GM12878 (cell line): ENCODE data around the gene TUT1. TPM values are rescaled to one million over a fixed set of nuclear protein-coding genes. Genes with fewer than 3 reads are reported as not detected.

Source experiments
- BHLHE40 ChIP-seq, 2 experiments: fragments of 450-650 bp in 1 of 2; IDR thresholded peaks; 2 replicates each; pipeline ENCODE4 v1.6.1; 2011 to 2017; ENCODE audit warnings: low read depth in 2 of 2, borderline replicate concordance in 1 of 2, improper control_type of control experiment in 1 of 2, low read length in 1 of 2, mild to moderate bottlenecking in 1 of 2
- GATAD2B ChIP-seq: fragments of 450-650 bp; conservative IDR thresholded peaks from 2 replicates; pipeline ENCODE4 v1.6.1; 2017; ENCODE audit warnings: low read depth, mild to moderate bottlenecking, moderate library complexity
- HDAC2 ChIP-seq: fragments of 200-600 bp; sonication (generic); IDR thresholded peaks from 2 replicates; pipeline ENCODE4 v1.6.1; 2017
- IKZF1 ChIP-seq: fragments of 450-650 bp; conservative IDR thresholded peaks from 2 replicates; pipeline ENCODE4 v1.6.1; 2017; ENCODE audit warnings: antibody characterized with exemption, mild to moderate bottlenecking
- MXI1 ChIP-seq: fragments of 150-350 bp; IDR thresholded peaks from 2 replicates; pipeline ENCODE4 v1.6.1; 2011; ENCODE audit warnings: low read depth, mild to moderate bottlenecking, inconsistent platforms, low read length, improper control_type of control experiment
- NFYA ChIP-seq: IDR thresholded peaks from 2 replicates; pipeline ENCODE4 v1.6.1; 2011; ENCODE audit warnings: low read depth, mild to moderate bottlenecking, low read length, improper control_type of control experiment, borderline replicate concordance
- ZNF274 ChIP-seq: IDR thresholded peaks from one replicate; pipeline ENCODE4 v1.8.0; 2011; ENCODE audit not compliant: insufficient read length, insufficient read depth
- polyA plus RNA-seq, 11 experiments: library from polyadenylated mRNA; depleted of rRNA in 4 of 11; unstranded in 6 of 11; stranded (reverse) in 5 of 11; fragments of >200 nt; fragmentation: Nextera tagmentation in 4 of 11; fragmentation: Illumina TruSeq in 1 of 11; extraction: Ambion mirVana in 4 of 11; extraction: Trizol in 1 of 11; gene quantifications; 1 replicate in 1 of 11; 2 replicates in 10 of 11; pipeline versions ENCODE4 v1.2.1 to v1.2.3, GENCODE V29; 2011 to 2016; ENCODE audit warnings: inconsistent platforms in 2 of 11, missing spikeins in 2 of 11, low read depth in 1 of 11
- total RNA-seq, 4 experiments: library from RNA; depleted of rRNA in 3 of 4; stranded (reverse); fragments of >200 nt in 3 of 4; fragmentation: Illumina TruSeq in 1 of 4; extraction: Trizol in 1 of 4; gene quantifications; 2 replicates each; pipeline versions ENCODE4 v1.2.1 to v1.2.3, GENCODE V29; 2013 to 2021
- TF ChIP-seq, protein P1 (sequence below): IDR thresholded peaks from 2 replicates; pipeline ENCODE4 v1.6.1; 2012; ENCODE audit warnings: improper control_type of control experiment, low read depth, low read length; ENCODE audit not compliant: insufficient replicate concordance
- TF ChIP-seq, protein P2 (sequence below): fragments of 450-650 bp; conservative IDR thresholded peaks from 2 replicates; pipeline ENCODE4 v1.6.1; 2017; ENCODE audit warnings: mild to moderate bottlenecking, moderate library complexity
- TF ChIP-seq, protein P3 (sequence below), 3 experiments: IDR thresholded peaks in 2 of 3; conservative IDR thresholded peaks in 1 of 3; 2 replicates each; pipeline ENCODE4 v1.5.1; 2011; ENCODE audit warnings: low read depth in 3 of 3, low read length in 3 of 3, mild to moderate bottlenecking in 3 of 3, control low read depth in 2 of 3, moderate library complexity in 2 of 3, inconsistent platforms in 1 of 3, mixed read lengths in 1 of 3; ENCODE audit not compliant: control insufficient read depth in 2 of 3, insufficient read depth in 1 of 3; ENCODE audit errors: extremely low read depth in 1 of 3
- TF ChIP-seq, protein P4 (sequence below): fragments of 450-650 bp; IDR thresholded peaks from 2 replicates; pipeline ENCODE4 v1.6.1; 2016; ENCODE audit warnings: mild to moderate bottlenecking, moderate library complexity, borderline replicate concordance
- TF ChIP-seq, protein P5 (sequence below): fragments of 450-650 bp; IDR thresholded peaks from 2 replicates; pipeline ENCODE4 v1.6.1; 2017; ENCODE audit warnings: borderline replicate concordance

Gene TUT1
- total and polyA plus RNA-seq, 10 of the 15 experiments (the other 5 are each of a cell fraction or from before 2014, with no cell fraction given) = 1.1 to 29.9 (median 16.2) TPM

DNA sequence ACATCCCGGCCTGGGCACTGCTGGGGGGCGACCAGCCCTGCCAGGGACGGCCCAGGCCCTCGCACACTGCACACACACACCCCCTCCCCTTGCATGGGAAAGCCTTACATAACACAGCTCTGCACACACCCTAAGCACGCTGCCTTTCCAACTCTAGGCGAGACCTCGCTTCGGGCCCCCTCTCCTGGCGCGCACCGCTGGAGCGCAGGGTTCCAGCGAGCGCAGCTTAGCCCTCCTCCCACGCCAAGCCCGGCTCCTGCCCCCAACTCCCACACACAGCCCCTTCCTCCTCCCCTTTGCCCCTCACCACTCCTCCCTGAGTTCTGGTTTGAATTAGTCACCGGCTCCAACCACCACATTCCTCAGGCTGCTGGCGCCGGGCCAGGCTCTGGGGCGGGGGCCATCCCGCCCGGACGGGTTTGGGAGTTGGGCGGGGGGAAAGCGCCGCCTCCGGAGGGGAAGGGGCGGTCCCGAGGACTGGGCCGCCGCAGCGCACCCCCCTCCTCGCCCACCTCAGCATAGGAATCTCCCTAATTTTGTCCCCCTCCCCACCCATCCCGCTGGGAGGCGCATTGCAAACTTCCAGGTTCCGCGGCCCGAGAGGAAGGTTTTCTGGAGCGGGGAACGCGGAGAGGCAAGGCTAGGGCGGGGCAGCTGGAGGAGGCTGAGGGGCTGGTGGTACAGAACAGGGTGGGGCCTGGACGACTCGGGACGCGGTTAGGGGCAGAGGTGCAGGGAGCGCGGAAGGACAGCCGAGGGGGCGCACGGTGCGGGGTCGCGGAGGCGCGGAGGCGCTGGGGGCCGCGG lies 45.7 kb downstream of the TUT1 start (continued):
- TF ChIP-seq, protein P1, sequence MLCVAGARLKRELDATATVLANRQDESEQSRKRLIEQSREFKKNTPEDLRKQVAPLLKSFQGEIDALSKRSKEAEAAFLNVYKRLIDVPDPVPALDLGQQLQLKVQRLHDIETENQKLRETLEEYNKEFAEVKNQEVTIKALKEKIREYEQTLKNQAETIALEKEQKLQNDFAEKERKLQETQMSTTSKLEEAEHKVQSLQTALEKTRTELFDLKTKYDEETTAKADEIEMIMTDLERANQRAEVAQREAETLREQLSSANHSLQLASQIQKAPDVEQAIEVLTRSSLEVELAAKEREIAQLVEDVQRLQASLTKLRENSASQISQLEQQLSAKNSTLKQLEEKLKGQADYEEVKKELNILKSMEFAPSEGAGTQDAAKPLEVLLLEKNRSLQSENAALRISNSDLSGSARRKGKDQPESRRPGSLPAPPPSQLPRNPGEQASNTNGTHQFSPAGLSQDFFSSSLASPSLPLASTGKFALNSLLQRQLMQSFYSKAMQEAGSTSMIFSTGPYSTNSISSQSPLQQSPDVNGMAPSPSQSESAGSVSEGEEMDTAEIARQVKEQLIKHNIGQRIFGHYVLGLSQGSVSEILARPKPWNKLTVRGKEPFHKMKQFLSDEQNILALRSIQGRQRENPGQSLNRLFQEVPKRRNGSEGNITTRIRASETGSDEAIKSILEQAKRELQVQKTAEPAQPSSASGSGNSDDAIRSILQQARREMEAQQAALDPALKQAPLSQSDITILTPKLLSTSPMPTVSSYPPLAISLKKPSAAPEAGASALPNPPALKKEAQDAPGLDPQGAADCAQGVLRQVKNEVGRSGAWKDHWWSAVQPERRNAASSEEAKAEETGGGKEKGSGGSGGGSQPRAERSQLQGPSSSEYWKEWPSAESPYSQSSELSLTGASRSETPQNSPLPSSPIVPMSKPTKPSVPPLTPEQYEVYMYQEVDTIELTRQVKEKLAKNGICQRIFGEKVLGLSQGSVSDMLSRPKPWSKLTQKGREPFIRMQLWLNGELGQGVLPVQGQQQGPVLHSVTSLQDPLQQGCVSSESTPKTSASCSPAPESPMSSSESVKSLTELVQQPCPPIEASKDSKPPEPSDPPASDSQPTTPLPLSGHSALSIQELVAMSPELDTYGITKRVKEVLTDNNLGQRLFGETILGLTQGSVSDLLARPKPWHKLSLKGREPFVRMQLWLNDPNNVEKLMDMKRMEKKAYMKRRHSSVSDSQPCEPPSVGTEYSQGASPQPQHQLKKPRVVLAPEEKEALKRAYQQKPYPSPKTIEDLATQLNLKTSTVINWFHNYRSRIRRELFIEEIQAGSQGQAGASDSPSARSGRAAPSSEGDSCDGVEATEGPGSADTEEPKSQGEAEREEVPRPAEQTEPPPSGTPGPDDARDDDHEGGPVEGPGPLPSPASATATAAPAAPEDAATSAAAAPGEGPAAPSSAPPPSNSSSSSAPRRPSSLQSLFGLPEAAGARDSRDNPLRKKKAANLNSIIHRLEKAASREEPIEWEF = no peak
- TF ChIP-seq GATAD2B = peak; percentile 20; the same call in 1 of the 2 replicates
- TF ChIP-seq MXI1 = peak; percentile 37; the same call in 1 of the 2 replicates
- 0 out of 4 replicates have a peak, but pooled peaks of 1 of the 2 experiments have one; percentile 1 for TF ChIP-seq BHLHE40 (IDR thresholded peaks at IDR 0.05; ENCODE audit: borderline replicate concordance in 1 of 2, low read depth in 2 of 2, low read length in 1 of 2)
- no peak for TF ChIP-seq NFYA
- TF ChIP-seq, protein P2, sequence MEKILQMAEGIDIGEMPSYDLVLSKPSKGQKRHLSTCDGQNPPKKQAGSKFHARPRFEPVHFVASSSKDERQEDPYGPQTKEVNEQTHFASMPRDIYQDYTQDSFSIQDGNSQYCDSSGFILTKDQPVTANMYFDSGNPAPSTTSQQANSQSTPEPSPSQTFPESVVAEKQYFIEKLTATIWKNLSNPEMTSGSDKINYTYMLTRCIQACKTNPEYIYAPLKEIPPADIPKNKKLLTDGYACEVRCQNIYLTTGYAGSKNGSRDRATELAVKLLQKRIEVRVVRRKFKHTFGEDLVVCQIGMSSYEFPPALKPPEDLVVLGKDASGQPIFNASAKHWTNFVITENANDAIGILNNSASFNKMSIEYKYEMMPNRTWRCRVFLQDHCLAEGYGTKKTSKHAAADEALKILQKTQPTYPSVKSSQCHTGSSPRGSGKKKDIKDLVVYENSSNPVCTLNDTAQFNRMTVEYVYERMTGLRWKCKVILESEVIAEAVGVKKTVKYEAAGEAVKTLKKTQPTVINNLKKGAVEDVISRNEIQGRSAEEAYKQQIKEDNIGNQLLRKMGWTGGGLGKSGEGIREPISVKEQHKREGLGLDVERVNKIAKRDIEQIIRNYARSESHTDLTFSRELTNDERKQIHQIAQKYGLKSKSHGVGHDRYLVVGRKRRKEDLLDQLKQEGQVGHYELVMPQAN = no peak
- TF ChIP-seq, protein P3, sequence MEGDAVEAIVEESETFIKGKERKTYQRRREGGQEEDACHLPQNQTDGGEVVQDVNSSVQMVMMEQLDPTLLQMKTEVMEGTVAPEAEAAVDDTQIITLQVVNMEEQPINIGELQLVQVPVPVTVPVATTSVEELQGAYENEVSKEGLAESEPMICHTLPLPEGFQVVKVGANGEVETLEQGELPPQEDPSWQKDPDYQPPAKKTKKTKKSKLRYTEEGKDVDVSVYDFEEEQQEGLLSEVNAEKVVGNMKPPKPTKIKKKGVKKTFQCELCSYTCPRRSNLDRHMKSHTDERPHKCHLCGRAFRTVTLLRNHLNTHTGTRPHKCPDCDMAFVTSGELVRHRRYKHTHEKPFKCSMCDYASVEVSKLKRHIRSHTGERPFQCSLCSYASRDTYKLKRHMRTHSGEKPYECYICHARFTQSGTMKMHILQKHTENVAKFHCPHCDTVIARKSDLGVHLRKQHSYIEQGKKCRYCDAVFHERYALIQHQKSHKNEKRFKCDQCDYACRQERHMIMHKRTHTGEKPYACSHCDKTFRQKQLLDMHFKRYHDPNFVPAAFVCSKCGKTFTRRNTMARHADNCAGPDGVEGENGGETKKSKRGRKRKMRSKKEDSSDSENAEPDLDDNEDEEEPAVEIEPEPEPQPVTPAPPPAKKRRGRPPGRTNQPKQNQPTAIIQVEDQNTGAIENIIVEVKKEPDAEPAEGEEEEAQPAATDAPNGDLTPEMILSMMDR (IDR thresholded peaks at IDR 0.05 in 2 of 3, conservative IDR thresholded peaks at IDR 0.05 in 1 of 3; ENCODE audit: control insufficient read depth in 2 of 3, extremely low read depth in 1 of 3, insufficient read depth in 1 of 3, low read depth in 3 of 3, low read length in 3 of 3) = peak in 1 of 3 experiments; percentile 2; a peak in 1 of 6 replicates
- TF ChIP-seq, protein P4, sequence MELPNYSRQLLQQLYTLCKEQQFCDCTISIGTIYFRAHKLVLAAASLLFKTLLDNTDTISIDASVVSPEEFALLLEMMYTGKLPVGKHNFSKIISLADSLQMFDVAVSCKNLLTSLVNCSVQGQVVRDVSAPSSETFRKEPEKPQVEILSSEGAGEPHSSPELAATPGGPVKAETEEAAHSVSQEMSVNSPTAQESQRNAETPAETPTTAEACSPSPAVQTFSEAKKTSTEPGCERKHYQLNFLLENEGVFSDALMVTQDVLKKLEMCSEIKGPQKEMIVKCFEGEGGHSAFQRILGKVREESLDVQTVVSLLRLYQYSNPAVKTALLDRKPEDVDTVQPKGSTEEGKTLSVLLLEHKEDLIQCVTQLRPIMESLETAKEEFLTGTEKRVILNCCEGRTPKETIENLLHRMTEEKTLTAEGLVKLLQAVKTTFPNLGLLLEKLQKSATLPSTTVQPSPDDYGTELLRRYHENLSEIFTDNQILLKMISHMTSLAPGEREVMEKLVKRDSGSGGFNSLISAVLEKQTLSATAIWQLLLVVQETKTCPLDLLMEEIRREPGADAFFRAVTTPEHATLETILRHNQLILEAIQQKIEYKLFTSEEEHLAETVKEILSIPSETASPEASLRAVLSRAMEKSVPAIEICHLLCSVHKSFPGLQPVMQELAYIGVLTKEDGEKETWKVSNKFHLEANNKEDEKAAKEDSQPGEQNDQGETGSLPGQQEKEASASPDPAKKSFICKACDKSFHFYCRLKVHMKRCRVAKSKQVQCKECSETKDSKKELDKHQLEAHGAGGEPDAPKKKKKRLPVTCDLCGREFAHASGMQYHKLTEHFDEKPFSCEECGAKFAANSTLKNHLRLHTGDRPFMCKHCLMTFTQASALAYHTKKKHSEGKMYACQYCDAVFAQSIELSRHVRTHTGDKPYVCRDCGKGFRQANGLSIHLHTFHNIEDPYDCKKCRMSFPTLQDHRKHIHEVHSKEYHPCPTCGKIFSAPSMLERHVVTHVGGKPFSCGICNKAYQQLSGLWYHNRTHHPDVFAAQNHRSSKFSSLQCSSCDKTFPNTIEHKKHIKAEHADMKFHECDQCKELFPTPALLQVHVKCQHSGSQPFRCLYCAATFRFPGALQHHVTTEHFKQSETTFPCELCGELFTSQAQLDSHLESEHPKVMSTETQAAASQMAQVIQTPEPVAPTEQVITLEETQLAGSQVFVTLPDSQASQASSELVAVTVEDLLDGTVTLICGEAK = no peak
- no peak for TF ChIP-seq HDAC2
- TF ChIP-seq, protein P5, sequence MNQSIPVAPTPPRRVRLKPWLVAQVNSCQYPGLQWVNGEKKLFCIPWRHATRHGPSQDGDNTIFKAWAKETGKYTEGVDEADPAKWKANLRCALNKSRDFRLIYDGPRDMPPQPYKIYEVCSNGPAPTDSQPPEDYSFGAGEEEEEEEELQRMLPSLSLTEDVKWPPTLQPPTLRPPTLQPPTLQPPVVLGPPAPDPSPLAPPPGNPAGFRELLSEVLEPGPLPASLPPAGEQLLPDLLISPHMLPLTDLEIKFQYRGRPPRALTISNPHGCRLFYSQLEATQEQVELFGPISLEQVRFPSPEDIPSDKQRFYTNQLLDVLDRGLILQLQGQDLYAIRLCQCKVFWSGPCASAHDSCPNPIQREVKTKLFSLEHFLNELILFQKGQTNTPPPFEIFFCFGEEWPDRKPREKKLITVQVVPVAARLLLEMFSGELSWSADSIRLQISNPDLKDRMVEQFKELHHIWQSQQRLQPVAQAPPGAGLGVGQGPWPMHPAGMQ = no peak
- peak; percentile 51; the same call in 1 of the 2 replicates for TF ChIP-seq IKZF1
- TF ChIP-seq ZNF274 = no peak
